Esophagus squamous epithelium (tissue), 4 donors: Measurements from ENCODE around the gene NOXO1.

Experiments used
- POLR2A ChIP-seq, 4 donors: fragments of 450-650 bp; IDR thresholded peaks; one replicate each; pipeline ENCODE4 v1.6.1; 2017; ENCODE audit warnings: antibody characterized with exemption in 4 of 4, mild to moderate bottlenecking in 4 of 4, moderate library complexity in 3 of 4
- TF ChIP-seq, protein P1 (sequence below), 6 experiments: fragments of 450-650 bp in 4 of 6; fragments of 200-600 bp in 2 of 6; sonication (generic) in 2 of 6; IDR thresholded peaks; one replicate each; pipeline ENCODE4 v1.5.1; 2016 to 2019; ENCODE audit warnings: antibody characterized with exemption in 6 of 6, mild to moderate bottlenecking in 4 of 6, moderate library complexity in 4 of 6

DNA sequence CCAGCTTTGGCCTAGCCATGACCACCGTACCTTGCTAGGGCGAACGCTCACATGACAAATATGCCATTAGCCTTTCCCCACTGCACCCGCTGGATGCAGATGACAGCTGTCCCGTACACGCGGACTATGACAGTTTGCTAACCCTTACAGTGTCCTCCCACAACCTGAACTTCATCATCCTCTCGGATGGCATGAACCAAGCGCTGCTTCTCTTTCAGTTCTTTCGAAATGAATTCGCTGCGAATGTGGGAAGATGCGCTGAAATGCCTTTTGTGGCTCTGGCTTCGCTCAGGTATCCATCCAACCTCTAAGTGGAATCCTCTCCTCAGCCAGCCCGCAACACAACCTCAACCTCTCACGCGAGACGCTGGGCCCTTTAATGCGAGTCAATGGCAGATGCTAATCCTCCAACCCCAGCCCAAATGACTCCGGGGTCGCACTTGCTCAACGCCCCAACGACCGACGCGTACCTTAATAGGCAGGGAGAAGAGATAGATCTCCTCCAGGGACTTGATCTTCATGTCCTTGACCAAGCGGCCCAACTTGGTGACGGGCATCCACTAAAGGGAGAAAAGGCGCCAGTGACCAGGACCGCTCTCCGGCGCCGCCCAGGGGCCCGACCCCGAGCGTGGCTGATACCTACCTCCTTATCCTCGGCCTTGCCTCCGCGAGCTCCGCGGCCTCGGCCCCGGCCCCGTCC is 17.3 kb downstream of the NOXO1 start:
- TF ChIP-seq, protein P1, sequence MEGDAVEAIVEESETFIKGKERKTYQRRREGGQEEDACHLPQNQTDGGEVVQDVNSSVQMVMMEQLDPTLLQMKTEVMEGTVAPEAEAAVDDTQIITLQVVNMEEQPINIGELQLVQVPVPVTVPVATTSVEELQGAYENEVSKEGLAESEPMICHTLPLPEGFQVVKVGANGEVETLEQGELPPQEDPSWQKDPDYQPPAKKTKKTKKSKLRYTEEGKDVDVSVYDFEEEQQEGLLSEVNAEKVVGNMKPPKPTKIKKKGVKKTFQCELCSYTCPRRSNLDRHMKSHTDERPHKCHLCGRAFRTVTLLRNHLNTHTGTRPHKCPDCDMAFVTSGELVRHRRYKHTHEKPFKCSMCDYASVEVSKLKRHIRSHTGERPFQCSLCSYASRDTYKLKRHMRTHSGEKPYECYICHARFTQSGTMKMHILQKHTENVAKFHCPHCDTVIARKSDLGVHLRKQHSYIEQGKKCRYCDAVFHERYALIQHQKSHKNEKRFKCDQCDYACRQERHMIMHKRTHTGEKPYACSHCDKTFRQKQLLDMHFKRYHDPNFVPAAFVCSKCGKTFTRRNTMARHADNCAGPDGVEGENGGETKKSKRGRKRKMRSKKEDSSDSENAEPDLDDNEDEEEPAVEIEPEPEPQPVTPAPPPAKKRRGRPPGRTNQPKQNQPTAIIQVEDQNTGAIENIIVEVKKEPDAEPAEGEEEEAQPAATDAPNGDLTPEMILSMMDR (IDR thresholded peaks at IDR 0.05) = no peak
- TF ChIP-seq POLR2A (IDR thresholded peaks at IDR 0.05) = no peak
